ENCODE measurements around the gene ZNF619. TPM values are rescaled to one million over a fixed set of nuclear protein-coding genes. Genes with fewer than 3 reads are reported as not detected.

The ZNF619 gene
- 1 to 10 TPM; 2.9 to 7.3 (median 4.0) TPM for total RNA-seq

DNA sequence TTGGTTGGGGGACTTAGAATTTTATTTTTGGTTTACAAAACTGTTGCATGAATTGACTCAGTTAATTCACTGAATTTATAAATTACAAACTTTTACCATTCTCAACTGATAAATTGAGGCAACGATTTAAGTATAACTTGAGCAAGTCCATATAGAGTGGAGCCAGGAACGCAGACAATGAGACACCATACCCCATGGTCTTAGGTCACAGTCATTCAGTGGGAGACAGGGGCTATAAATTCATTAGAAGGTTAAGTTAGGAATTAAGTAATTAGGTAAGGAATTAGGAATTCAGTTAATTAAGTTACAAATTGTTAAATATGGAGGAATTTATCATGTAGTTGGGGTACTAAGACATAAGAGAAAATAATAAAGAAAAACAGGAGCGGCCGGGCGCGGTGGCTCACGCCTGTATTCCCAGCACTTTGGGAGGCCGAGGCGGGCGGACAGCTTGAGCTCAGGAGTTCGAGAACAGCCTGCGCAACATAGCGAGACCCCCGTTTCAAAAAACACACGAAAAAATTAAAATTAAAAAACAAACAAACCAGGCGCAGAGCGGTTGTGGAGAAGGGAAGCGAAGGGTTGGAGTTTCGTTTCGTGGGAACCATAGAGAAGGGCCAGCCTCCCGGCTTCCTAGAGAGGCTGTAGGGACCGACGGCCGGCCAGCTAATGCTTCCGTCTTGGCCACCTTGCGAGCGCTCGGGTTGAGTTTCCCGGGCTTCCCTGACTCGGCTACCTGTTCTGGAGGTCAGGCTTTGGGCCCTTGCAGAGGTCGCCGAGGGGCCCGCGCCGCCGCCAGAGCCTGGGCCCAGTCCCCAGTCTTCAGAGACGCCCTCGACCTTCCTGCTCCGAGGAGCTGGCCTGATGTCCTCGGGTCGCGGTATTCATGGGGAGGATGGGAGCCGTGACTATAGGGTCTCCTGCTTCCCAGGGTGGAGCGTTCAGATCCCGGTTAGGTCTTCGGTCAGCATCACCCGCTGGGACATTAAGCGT, at the start of gene ZNF619:
TSS of gene ZNF619 (plus strand) at position 645 of the 993 bp plus-strand sequence. CDS start 858 bp downstream, outside the sequence.
- ATAC-seq (ENCODE audit: low FRiP score) (peak; percentile 90), DNase-seq (ENCODE audit: low spot score) (no peak)
- TF ChIP-seq, protein P1, sequence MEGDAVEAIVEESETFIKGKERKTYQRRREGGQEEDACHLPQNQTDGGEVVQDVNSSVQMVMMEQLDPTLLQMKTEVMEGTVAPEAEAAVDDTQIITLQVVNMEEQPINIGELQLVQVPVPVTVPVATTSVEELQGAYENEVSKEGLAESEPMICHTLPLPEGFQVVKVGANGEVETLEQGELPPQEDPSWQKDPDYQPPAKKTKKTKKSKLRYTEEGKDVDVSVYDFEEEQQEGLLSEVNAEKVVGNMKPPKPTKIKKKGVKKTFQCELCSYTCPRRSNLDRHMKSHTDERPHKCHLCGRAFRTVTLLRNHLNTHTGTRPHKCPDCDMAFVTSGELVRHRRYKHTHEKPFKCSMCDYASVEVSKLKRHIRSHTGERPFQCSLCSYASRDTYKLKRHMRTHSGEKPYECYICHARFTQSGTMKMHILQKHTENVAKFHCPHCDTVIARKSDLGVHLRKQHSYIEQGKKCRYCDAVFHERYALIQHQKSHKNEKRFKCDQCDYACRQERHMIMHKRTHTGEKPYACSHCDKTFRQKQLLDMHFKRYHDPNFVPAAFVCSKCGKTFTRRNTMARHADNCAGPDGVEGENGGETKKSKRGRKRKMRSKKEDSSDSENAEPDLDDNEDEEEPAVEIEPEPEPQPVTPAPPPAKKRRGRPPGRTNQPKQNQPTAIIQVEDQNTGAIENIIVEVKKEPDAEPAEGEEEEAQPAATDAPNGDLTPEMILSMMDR (IDR thresholded peaks at IDR 0.05): no peak

DNA sequence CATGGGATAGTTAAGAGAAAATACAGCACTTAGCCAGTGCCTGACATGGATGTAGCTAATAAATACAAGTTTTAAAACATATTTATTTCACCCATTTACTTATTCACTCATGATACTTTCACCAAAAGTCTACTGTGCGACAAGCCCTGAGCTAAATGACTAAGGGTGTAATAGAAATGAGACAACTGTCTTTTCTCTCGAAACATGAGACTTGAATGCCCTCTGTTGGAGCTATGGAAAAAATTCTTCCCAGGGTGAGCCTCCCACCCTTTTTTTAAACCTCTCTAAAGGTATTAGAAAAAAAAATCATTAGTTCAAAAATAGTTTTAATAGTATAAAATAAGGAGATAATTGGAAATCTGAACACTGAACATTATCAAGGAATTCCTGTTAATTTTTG, 44.1 kb upstream of the ZNF619 start:
- TF ChIP-seq, protein P1 (IDR thresholded peaks at IDR 0.05): no peak
- ATAC-seq (ENCODE audit: low FRiP score) (no peak), DNase-seq (ENCODE audit: low spot score) (no peak)

DNA sequence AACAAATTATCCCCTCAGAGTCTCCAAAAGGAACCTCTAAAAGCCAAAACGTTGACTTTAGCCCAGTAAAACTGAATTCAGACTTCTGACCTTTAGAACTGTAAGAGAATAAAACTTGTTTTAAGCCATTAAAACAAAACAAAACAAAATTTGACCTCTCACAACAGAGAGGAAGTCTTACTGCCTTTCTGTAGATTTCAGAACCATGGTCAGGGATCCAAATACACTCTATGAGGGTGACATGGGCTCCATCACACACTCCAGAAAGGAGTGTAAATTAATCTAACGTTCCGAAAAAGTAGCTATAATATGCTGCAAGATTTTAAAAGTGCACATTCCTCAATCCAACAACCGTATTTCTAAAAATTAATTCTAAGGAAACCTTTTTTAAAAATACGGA, 39.0 kb upstream of the ZNF619 start:
- ATAC-seq (ENCODE audit: low FRiP score) (no peak), DNase-seq (ENCODE audit: low spot score) (no peak)
- TF ChIP-seq, protein P1 (IDR thresholded peaks at IDR 0.05): no peak

DNA sequence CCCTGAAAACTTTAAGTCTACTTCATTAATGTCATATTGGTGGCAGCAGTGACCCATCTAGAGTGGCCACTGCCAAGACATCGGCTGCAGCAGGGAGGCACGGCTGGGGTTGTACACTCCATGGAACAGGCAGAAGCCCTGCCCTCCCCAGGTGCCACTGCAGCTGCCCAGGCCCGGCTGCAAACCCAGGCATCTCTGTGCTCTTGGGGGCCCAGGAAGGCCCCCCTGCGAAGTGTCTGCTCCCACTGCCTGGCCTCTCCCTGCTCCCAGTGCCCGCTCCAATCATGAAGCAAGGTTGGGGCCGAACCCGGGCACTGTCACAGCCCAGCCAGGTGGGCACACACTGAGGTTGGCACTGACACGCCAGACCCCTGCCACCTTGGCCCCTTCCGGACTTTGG, 31.9 kb upstream of the ZNF619 start:
- DNase-seq (ENCODE audit: low spot score) (no peak), ATAC-seq (ENCODE audit: low FRiP score) (no peak)
- TF ChIP-seq, protein P1 (IDR thresholded peaks at IDR 0.05): no peak

DNA sequence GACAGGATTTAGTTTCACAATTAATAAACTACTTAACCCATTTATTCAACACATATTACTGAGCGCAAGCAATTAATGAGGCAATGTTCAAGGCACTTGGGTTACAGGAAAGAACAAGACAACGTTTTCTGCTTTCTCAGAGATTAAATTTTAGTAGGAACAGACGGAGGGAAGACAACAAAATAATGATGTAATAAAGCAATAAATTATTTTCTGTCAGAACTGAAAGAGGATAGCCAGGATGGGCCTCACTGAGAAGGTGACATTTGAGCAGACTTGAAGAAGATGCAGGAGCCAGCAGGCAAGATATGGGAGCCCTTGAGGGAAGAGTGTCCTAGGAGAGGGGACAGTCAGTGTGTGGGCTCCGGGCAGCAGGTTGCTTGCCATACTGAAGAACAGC, 31.0 kb upstream of the ZNF619 start:
- TF ChIP-seq, protein P1 (IDR thresholded peaks at IDR 0.05): no peak
- ATAC-seq (ENCODE audit: low FRiP score): no peak
- no peak for DNase-seq (ENCODE audit: low spot score)

DNA sequence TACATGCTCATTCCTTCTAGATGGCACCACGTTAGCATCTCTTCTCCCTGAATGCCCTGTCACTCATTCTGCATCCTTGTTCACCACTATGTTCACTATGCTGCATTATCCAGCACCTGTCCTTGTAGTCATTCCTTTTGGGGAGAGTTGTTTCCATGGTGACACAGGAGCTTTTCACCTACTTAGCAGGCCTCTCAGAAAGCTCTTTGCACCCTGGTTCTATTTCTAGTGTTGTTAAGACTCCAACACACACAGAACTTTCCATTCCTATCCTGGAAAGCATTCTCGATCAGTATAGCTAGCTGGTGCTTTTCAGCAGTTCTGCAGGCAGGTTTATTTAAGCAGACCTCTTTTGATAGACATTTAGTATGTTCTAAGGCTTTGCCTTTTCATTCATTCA, 26.5 kb upstream of the ZNF619 start:
- no peak for DNase-seq (ENCODE audit: low spot score)
- TF ChIP-seq, protein P1 (IDR thresholded peaks at IDR 0.05): no peak

DNA sequence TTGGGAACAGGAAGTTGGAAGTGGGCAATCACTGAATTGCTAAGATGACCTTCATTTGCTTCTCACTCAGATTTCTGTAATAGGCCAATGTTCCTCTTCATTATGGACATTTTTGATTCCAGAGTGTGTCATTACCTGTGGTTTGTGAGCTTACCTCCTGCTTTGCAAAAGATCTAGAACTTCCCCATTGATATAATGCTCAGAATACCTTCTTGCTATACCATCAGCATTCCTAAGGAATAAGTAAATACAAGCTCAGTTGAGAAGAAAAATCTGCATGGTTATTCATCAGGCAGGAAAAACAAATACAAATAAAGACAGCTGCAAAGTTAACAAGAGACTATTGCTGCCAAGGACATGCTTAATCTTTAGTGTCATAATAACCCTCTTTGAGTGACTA, 25.4 kb upstream of the ZNF619 start:
- TF ChIP-seq, protein P1 (IDR thresholded peaks at IDR 0.05): no peak
- ATAC-seq (ENCODE audit: low FRiP score): no peak
- DNase-seq (ENCODE audit: low spot score): no peak

More for the DNA sequence above, 26.5 kb upstream of the ZNF619 start:
- no peak for ATAC-seq (ENCODE audit: low FRiP score)
